GM18526 (cell line): Measurements from ENCODE around the gene SLF2.

Experiments
- POLR2A ChIP-seq: IDR thresholded peaks from 3 replicates; pipeline ENCODE4 v1.6.1; 2011; ENCODE audit not compliant: insufficient read length; ENCODE audit errors: extremely low read depth

SLF2 gene

DNA sequence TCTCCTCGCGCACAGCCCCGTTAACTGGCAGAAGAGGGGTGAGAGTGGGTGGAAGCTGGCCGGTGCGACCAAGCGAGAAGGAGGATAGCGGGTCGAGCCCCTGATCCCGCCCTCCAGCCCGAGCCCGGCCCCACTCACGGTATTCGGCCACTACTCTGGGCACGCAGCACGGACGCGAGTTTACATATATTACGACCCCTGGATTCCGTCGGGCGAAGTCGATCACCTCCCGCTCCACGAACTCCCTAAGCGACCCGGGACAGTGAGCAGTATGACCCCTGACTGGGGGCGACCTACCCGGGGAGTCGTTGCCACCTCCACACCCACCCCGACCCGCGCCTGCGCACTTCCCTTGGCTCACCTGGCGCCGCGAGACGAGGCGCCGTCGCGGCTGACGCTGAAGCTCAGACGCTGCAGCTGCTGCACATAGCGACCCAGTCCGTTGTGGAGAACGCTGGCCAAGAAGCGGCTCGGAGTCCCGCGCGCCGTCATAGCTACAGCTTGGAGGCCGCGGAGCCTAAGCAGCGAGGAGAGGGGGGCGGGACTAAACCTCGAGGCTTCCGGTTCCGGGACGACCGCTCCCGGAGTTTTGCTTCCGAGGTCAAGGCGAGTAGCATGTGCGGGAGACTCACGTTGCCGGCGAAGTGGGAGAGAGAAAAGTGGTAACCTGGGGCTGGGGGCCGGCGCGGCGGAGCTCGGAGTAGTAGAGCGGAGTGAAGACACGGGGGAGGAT, 74.4 kb downstream of the SLF2 start, which contains the start of the genes MRPL43 and TWNK:
TSS of gene MRPL43 (minus strand) at position 546 of the 733 bp plus-strand sequence. CDS start at position 492, 54 bp downstream.
TSS of gene TWNK (plus strand) at position 592 of the 733 bp plus-strand sequence. CDS start 668 bp downstream, outside the sequence.
- TF ChIP-seq POLR2A: peak; percentile 72

DNA sequence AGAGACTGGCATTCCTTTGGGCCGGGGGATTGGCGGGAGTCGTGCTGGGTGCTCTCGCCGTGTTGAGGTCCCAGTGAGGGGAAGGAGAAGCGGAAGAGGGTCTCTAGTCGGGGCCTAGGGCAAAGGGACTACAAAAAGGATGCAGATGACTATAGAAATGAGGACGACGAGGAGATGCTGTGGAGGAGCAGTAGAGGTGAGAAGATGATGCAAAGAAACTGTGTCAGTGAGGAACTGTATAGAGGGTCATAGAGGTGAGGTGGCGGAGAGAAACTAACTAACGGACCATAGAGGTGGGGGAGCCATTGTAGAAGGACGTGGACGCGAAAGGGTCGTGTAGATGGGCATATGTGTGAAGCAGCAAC, 74.9 kb downstream of the SLF2 start:
- no peak for TF ChIP-seq POLR2A

DNA sequence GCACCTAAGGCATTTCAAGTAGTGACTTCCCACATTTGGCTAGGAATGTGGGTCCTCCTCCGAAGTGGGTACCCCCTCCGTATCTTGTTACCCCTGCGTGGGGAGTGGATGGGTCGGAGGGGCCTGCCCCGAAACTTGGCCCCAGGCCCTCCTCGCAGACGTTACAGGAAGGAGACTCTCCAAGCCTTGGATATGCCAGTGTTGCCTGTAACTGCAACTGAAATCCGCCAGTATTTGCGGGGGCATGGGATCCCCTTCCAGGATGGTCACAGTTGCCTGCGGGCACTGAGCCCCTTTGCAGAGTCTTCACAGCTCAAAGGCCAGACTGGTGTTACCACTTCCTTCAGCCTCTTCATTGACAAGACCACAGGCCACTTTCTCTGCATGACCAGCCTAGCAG, 75.4 kb downstream of the SLF2 start:
- no peak for TF ChIP-seq POLR2A

- TF ChIP-seq POLR2A: no peak
These were observed 76.3 kb downstream of the SLF2 start for GRCh38 chr10:100989088-100989487.

- no peak for TF ChIP-seq POLR2A
These were observed 81.4 kb downstream of the SLF2 start for GRCh38 chr10:100993986-100994708.

DNA sequence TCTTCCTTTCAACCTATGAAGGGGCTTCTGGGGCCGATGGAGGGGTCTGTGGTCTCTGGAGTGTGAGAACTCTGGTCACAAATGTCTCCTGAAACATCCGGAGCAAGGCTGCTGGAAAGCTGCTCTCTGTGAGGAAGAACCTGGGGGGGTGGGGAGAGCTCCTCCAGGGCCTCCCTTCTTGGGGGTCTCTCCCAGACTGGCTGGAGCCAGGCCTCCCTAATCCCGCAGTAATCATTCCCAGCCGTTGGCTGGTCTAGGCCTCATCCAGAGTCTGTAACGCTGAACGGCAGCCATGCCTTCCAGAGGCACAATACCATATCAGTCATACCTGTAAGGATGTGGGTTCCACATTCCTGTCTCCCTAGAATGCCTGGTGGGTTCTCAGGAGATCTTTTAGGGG, 82.4 kb downstream of the SLF2 start:
- TF ChIP-seq POLR2A: no peak

GRCh38 chr10:100996678-100997359, 84.1 kb downstream of the SLF2 start:
- no peak for TF ChIP-seq POLR2A

DNA sequence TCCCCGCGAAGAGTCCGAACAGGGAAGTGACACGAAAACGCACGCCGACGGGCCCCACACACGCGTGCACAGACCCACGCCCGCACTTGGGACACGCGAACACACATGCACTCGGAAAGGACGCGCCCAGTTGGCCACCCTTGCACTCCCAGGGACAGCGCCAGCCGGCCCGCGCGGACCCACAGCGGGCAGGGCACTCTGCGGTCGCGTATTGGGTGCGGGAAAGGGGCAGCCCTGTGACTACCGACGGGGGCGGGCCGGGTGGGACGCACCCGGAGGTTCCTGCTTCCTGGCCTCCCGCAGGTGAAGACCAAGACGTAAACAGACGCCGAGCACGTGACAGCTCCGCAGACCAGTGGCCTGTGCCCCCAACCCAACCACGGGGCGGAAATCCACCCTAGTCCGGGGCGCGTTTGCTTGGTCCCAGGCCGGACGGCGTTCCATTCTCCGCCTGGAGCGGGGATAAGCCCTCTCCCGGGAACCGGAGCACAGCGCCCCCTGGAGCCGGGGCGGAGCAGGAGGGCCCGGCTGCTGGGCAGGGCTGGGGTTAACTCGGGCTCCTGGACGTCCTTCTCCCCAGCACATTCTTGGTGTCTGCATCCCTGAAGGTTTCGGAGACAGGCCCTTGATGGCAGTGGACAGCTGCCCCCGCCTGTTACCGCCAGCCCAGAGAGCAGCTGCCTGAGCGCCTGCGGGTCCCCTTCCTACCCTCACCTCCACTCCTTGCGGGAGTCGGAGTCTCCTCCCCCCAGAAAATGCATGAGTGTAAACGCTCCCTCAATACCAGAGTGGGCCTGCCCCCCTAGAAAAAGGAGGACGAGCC, 84.8 kb downstream of the SLF2 start:
- peak; percentile 39 for TF ChIP-seq POLR2A

GRCh38 chr10:100998183-100998990, 85.6 kb downstream of the SLF2 start:
- TF ChIP-seq POLR2A: no peak

GRCh38 chr10:100998991-100999741, 86.4 kb downstream of the SLF2 start:
- TF ChIP-seq POLR2A: peak; percentile 22

- TF ChIP-seq POLR2A: no peak
These were observed 87.0 kb downstream of the SLF2 start, which contains the start of gene LZTS2 for GRCh38 chr10:100999742-101000126. TSS of gene LZTS2 (plus strand) at chr10:100999808. CDS start at chr10:101002539, 2,731 bp downstream.

DNA sequence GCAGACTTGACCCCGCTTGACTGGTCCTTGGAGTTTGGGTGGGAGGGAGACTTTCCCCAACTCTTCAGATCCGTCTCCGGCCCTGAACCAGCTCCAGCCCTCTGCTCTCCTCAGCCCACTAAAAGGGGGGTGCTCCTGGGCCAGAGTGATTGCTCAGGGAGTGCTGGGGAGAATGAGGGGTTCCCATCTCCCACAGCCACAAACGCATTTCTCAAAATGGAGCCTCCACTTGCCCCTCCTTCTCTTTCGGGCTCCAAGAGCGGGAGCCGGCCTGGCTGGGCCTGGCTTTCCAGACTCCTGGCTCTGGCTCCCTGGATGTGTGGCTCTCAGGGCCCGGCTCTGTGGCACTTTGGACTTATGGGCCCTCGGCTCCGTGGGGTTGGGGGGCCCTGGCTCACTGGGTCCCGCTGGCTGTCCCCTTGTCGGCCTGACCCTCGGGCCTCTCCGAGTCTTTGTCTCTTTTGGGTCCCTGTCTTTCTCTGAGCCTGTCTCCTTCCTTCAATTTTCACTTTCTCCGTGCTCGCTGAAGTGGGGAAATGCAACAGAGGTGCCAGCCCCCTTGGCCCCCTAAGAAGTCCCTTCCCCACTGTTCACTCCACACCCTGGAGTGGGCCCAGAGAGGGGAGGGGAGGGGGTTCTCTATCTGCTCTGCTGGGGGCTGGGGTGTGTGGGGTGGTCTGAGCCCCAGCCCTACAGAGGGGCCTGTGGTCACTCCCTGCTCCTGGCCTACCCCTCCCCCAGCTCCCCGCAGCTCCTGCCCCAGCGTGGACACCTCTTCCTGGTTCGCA, 87.6 kb downstream of the SLF2 start:
- TF ChIP-seq POLR2A: no peak
